Prostate gland (tissue), 2 donors: Measurements from ENCODE around the gene ZFYVE27.
A peak's percentile ranks its signal among the peaks of the same experiment; 100 is the strongest.

Experiments
- CTCF ChIP-seq, 4 experiments: fragments of 200-600 bp in 2 of 4; fragments of 450-650 bp in 2 of 4; sonication (generic) in 2 of 4; IDR thresholded peaks; 1 replicate in 3 of 4; 2 replicates in 1 of 4; pipeline ENCODE4 v1.5.1; 2016 to 2019; ENCODE audit warnings: antibody characterized with exemption in 4 of 4, mild to moderate bottlenecking in 2 of 4, moderate library complexity in 2 of 4
- POLR2A ChIP-seq: fragments of 450-650 bp; IDR thresholded peaks from one replicate; pipeline ENCODE4 v1.6.1; 2016; ENCODE audit warnings: antibody characterized with exemption, mild to moderate bottlenecking
- POLR2AphosphoS5 ChIP-seq: sonication (generic); formaldehyde crosslinking; IDR thresholded peaks from one replicate; pipeline ENCODE4 v1.6.1; 2017; ENCODE audit warnings: antibody characterized with exemption

- TF ChIP-seq POLR2A (no peak), CTCF (IDR thresholded peaks at IDR 0.05) (no peak), POLR2AphosphoS5 (peak; percentile 15)
Measured at GRCh38 chr10:97687785-97688781, 48.8 kb upstream of the ZFYVE27 start.
